Keratinocyte (primary cell): ENCODE results near the gene SNX13.

Experiments
- EZH2 ChIP-seq: IDR thresholded peaks from one replicate; pipeline ENCODE4 v1.6.1; 2012; ENCODE audit warnings: inconsistent platforms, mild to moderate bottlenecking, low read length, moderate library complexity
- TF ChIP-seq, protein P1 (sequence below), 3 experiments: IDR thresholded peaks in 1 of 3; conservative IDR thresholded peaks in 1 of 3; optimal IDR thresholded peaks in 1 of 3; 2 replicates in 2 of 3; 3 replicates in 1 of 3; pipeline versions ENCODE3 to v1.5.1; 2011; ENCODE audit warnings: low read length in 3 of 3, mild to moderate bottlenecking in 3 of 3, moderate library complexity in 2 of 3, control low read depth in 1 of 3, inconsistent platforms in 1 of 3; ENCODE audit not compliant: insufficient read depth in 2 of 3; ENCODE audit errors: extremely low read depth in 1 of 3

- TF ChIP-seq, protein P1, sequence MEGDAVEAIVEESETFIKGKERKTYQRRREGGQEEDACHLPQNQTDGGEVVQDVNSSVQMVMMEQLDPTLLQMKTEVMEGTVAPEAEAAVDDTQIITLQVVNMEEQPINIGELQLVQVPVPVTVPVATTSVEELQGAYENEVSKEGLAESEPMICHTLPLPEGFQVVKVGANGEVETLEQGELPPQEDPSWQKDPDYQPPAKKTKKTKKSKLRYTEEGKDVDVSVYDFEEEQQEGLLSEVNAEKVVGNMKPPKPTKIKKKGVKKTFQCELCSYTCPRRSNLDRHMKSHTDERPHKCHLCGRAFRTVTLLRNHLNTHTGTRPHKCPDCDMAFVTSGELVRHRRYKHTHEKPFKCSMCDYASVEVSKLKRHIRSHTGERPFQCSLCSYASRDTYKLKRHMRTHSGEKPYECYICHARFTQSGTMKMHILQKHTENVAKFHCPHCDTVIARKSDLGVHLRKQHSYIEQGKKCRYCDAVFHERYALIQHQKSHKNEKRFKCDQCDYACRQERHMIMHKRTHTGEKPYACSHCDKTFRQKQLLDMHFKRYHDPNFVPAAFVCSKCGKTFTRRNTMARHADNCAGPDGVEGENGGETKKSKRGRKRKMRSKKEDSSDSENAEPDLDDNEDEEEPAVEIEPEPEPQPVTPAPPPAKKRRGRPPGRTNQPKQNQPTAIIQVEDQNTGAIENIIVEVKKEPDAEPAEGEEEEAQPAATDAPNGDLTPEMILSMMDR (optimal IDR thresholded peaks at IDR 0.05 in 1 of 3, IDR thresholded peaks at IDR 0.05 in 1 of 3, conservative IDR thresholded peaks at IDR 0.05 in 1 of 3; ENCODE audit: extremely low read depth in 1 of 3, insufficient read depth in 2 of 3, low read length in 3 of 3), result no peak
- no peak for TF ChIP-seq EZH2
Observed at GRCh38 chr7:17928055-17928454, 12.2 kb downstream of the SNX13 start.
